HUES48 (cell line): ENCODE results near the gene PRKN.

ENCODE experiments used
- H3K27ac ChIP-seq: one replicate; pipeline ENCODE4 v1.7.0; 2013; ENCODE audit warnings: low read depth, low read length, inconsistent platforms
- H3K27me3 ChIP-seq: 2 replicates; pipeline ENCODE4 v1.6.1; 2013; ENCODE audit warnings: mild to moderate bottlenecking, low read length; ENCODE audit not compliant: control insufficient read depth, insufficient read depth
- H3K36me3 ChIP-seq: 2 replicates; pipeline ENCODE4 v1.6.1; 2013; ENCODE audit warnings: low read length; ENCODE audit not compliant: control insufficient read depth, insufficient read depth
- H3K4me1 ChIP-seq: 2 replicates; pipeline ENCODE4 v1.6.1; 2013; ENCODE audit warnings: mild to moderate bottlenecking, low read length; ENCODE audit not compliant: control insufficient read depth, insufficient read depth
- H3K4me3 ChIP-seq: 2 replicates; pipeline ENCODE4 v1.5.1; 2013; ENCODE audit warnings: mild to moderate bottlenecking, low read depth, low read length
- H3K9ac ChIP-seq: 2 replicates; pipeline ENCODE4 v1.6.1; 2013; ENCODE audit warnings: mild to moderate bottlenecking, low read depth, low read length, moderate library complexity
- H3K9me3 ChIP-seq: 2 replicates; pipeline ENCODE4 v1.6.1; 2013; ENCODE audit warnings: low read length; ENCODE audit not compliant: control insufficient read depth, insufficient read depth

Gene PRKN

GRCh38 chr6:161374971-161375873 lies 1352.3 kb downstream of the PRKN start:
- no peak overlapping the region for H3K9ac ChIP-seq
- H3K36me3 ChIP-seq: no peaks in the 10 kb centered on the region
- no peaks in the 10 kb centered on the region for H3K9me3 ChIP-seq
- no peak overlapping the region for H3K27ac ChIP-seq
- no peak overlapping the region for H3K4me3 ChIP-seq
- H3K27me3 ChIP-seq: no peaks in the 10 kb centered on the region
- H3K4me1 ChIP-seq: no peaks in the 10 kb centered on the region

GRCh38 chr6:161373905-161374451 lies 1353.6 kb downstream of the PRKN start:
- no peaks in the 10 kb centered on the region for H3K36me3 ChIP-seq
- H3K9me3 ChIP-seq: no peaks in the 10 kb centered on the region
- H3K4me1 ChIP-seq: no peaks in the 10 kb centered on the region
- no peaks in the 10 kb centered on the region for H3K27me3 ChIP-seq
- H3K4me3 ChIP-seq: no peak overlapping the region
- no peak overlapping the region for H3K27ac ChIP-seq
- H3K9ac ChIP-seq: no peak overlapping the region

GRCh38 chr6:161372422-161372793 lies 1355.2 kb downstream of the PRKN start:
- no peak overlapping the region for H3K9ac ChIP-seq
- H3K36me3 ChIP-seq: no peaks in the 10 kb centered on the region
- no peak overlapping the region for H3K27ac ChIP-seq
- no peaks in the 10 kb centered on the region for H3K27me3 ChIP-seq
- H3K4me3 ChIP-seq: no peak overlapping the region
- H3K9me3 ChIP-seq: no peaks in the 10 kb centered on the region
- no peaks in the 10 kb centered on the region for H3K4me1 ChIP-seq

- no peaks in the 10 kb centered on the region for H3K27me3 ChIP-seq
- no peaks in the 10 kb centered on the region for H3K9me3 ChIP-seq
- H3K27ac ChIP-seq: no peak overlapping the region
- H3K36me3 ChIP-seq: no peaks in the 10 kb centered on the region
- no peak overlapping the region for H3K9ac ChIP-seq
- no peak overlapping the region for H3K4me3 ChIP-seq
- no peaks in the 10 kb centered on the region for H3K4me1 ChIP-seq
Measured at GRCh38 chr6:161370880-161371279, 1356.7 kb downstream of the PRKN start.

GRCh38 chr6:161369339-161369738 lies 1358.2 kb downstream of the PRKN start:
- H3K36me3 ChIP-seq: no peaks in the 10 kb centered on the region
- no peaks in the 10 kb centered on the region for H3K27me3 ChIP-seq
- H3K9me3 ChIP-seq: no peaks in the 10 kb centered on the region
- no peak overlapping the region for H3K9ac ChIP-seq
- H3K4me3 ChIP-seq: no peak overlapping the region
- no peak overlapping the region for H3K27ac ChIP-seq
- no peaks in the 10 kb centered on the region for H3K4me1 ChIP-seq

GRCh38 chr6:161368514-161368913 lies 1359.1 kb downstream of the PRKN start:
- no peaks in the 10 kb centered on the region for H3K36me3 ChIP-seq
- H3K27me3 ChIP-seq: no peaks in the 10 kb centered on the region
- H3K9ac ChIP-seq: no peak overlapping the region
- H3K27ac ChIP-seq: no peak overlapping the region
- H3K4me3 ChIP-seq: no peak overlapping the region
- no peaks in the 10 kb centered on the region for H3K4me1 ChIP-seq
- no peaks in the 10 kb centered on the region for H3K9me3 ChIP-seq

- H3K27me3 ChIP-seq: no peaks in the 10 kb centered on the region
- no peak overlapping the region for H3K4me3 ChIP-seq
Measured at GRCh38 chr6:161367472-161367871, 1360.1 kb downstream of the PRKN start.

GRCh38 chr6:161366301-161366923 lies 1361.2 kb downstream of the PRKN start:
- Histone ChIP-seq H3K4me3 (no peak overlapping the region), H3K4me1 (no peaks in the 10 kb centered on the region), H3K9ac (no peak overlapping the region), H3K36me3 (no peaks in the 10 kb centered on the region), H3K9me3 (peaks cover 6% of the 10 kb centered on the region; the same call in 1 of the 2 replicates), H3K27ac (no peak overlapping the region), H3K27me3 (no peaks in the 10 kb centered on the region)

More at GRCh38 chr6:161367472-161367871, 1360.1 kb downstream of the PRKN start:
- no peak overlapping the region for H3K9ac ChIP-seq
- no peaks in the 10 kb centered on the region for H3K4me1 ChIP-seq
- peaks cover 6% of the 10 kb centered on the region; the same call in 1 of the 2 replicates for H3K9me3 ChIP-seq
- no peaks in the 10 kb centered on the region for H3K36me3 ChIP-seq
- H3K27ac ChIP-seq: no peak overlapping the region

- H3K9me3 ChIP-seq: peaks cover 6% of the 10 kb centered on the region; the same call in 1 of the 2 replicates
- no peak overlapping the region for H3K9ac ChIP-seq
Measured at GRCh38 chr6:161365633-161366032, 1361.9 kb downstream of the PRKN start.

GRCh38 chr6:161363286-161363685 lies 1364.3 kb downstream of the PRKN start:
- Histone ChIP-seq H3K4me3 (no peak overlapping the region), H3K36me3 (no peaks in the 10 kb centered on the region), H3K27ac (no peak overlapping the region), H3K4me1 (no peaks in the 10 kb centered on the region), H3K9ac (no peak overlapping the region), H3K27me3 (no peaks in the 10 kb centered on the region), H3K9me3 (peaks cover 6% of the 10 kb centered on the region; the same call in 1 of the 2 replicates)

More at GRCh38 chr6:161365633-161366032, 1361.9 kb downstream of the PRKN start:
- no peaks in the 10 kb centered on the region for H3K27me3 ChIP-seq
- H3K4me3 ChIP-seq: no peak overlapping the region
- H3K27ac ChIP-seq: no peak overlapping the region
- no peaks in the 10 kb centered on the region for H3K4me1 ChIP-seq
- no peaks in the 10 kb centered on the region for H3K36me3 ChIP-seq

- no peaks in the 10 kb centered on the region for H3K4me1 ChIP-seq
- no peak overlapping the region for H3K4me3 ChIP-seq
- H3K9ac ChIP-seq: no peak overlapping the region
- H3K9me3 ChIP-seq: peaks cover 6% of the 10 kb centered on the region; the same call in 1 of the 2 replicates
- no peaks in the 10 kb centered on the region for H3K36me3 ChIP-seq
- H3K27ac ChIP-seq: no peak overlapping the region
- no peaks in the 10 kb centered on the region for H3K27me3 ChIP-seq
Measured at GRCh38 chr6:161362266-161362665, 1365.3 kb downstream of the PRKN start.
